Bronchial epithelial cell (primary cell): ENCODE results near the gene MEIS1. TPM values are rescaled to one million over a fixed set of nuclear protein-coding genes. Genes with fewer than 3 reads are reported as not detected.

Experiments used
- DNase-seq: peaks from one replicate; pipeline ENCODE4 v3.0.0-alpha.2; 2010; ENCODE audit warnings: low read depth
- FAIRE-seq: peaks from 2 replicates; lab custom pipeline; 2011; peaks lifted over from hg19 to GRCh38; lab: Jason Lieb, UNC
- H3K27me3 ChIP-seq: 2 replicates; pipeline ENCODE4 v1.5.1; 2011; ENCODE audit warnings: low read length; ENCODE audit not compliant: control insufficient read depth, insufficient read depth
- H3K36me3 ChIP-seq: 2 replicates; pipeline ENCODE4 v1.5.1; 2011; ENCODE audit warnings: low read length; ENCODE audit not compliant: control insufficient read depth, insufficient read depth
- H3K4me3 ChIP-seq: 2 replicates; pipeline ENCODE4 v1.5.1; 2011; ENCODE audit warnings: mild to moderate bottlenecking, low read depth, low read length, control low read depth
- total RNA-seq: library from RNA; depleted of rRNA; stranded (reverse); fragments of >200 nt; gene quantifications from 2 replicates; pipeline ENCODE4 v1.2.1, GENCODE V29; 2014
- TF ChIP-seq, protein P1 (sequence below): IDR thresholded peaks from 2 replicates; pipeline ENCODE4 v1.5.1; 2011; ENCODE audit warnings: mild to moderate bottlenecking, moderate library complexity, low read length, control low read depth, inconsistent platforms; ENCODE audit not compliant: insufficient read depth, severe bottlenecking

Gene MEIS1
- total RNA-seq, 1 donor from 2014 or later, result 28.4 TPM

DNA sequence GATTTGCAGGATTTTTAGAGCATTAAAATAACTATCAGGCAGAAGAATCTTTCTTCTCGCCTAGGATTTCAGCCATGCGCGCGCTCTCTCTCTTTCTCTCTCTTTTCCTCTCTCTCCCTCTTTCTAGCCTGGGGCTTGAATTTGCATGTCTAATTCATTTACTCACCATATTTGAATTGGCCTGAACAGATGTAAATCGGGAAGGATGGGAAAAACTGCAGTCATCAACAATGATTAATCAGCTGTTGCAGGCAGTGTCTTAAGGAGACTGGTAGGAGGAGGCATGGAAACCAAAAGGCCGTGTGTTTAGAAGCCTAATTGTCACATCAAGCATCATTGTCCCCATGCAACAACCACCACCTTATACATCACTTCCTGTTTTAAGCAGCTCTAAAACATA lies 137.0 kb downstream of the MEIS1 start:
- FAIRE-seq (no peak), DNase-seq (no peak)
- Histone ChIP-seq H3K4me3 (no peak overlapping the region), H3K27me3 (no peaks in the 10 kb centered on the region), H3K36me3 (peaks cover 6% of the 10 kb centered on the region)
- TF ChIP-seq, protein P1, sequence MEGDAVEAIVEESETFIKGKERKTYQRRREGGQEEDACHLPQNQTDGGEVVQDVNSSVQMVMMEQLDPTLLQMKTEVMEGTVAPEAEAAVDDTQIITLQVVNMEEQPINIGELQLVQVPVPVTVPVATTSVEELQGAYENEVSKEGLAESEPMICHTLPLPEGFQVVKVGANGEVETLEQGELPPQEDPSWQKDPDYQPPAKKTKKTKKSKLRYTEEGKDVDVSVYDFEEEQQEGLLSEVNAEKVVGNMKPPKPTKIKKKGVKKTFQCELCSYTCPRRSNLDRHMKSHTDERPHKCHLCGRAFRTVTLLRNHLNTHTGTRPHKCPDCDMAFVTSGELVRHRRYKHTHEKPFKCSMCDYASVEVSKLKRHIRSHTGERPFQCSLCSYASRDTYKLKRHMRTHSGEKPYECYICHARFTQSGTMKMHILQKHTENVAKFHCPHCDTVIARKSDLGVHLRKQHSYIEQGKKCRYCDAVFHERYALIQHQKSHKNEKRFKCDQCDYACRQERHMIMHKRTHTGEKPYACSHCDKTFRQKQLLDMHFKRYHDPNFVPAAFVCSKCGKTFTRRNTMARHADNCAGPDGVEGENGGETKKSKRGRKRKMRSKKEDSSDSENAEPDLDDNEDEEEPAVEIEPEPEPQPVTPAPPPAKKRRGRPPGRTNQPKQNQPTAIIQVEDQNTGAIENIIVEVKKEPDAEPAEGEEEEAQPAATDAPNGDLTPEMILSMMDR, result no peak

DNA sequence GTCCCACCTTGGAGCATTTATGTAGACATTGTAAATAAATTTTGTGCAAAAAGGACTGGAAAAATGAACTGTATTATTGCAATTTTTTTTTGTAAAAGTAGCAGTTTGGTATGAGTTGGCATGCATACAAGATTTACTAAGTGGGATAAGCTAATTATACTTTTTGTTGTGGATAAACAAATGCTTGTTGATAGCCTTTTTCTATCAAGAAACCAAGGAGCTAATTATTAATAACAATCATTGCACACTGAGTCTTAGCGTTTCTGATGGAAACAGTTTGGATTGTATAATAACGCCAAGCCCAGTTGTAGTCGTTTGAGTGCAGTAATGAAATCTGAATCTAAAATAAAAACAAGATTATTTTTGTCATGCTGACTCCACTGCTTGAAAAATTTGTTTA lies 137.5 kb downstream of the MEIS1 start:
- H3K4me3 ChIP-seq, result no peak overlapping the region
- DNase-seq (no peak), FAIRE-seq (no peak)
- H3K27me3 ChIP-seq, result peaks cover 2% of the 10 kb centered on the region
- H3K36me3 ChIP-seq, result peaks cover 6% of the 10 kb centered on the region
- TF ChIP-seq, protein P1, result no peak

DNA sequence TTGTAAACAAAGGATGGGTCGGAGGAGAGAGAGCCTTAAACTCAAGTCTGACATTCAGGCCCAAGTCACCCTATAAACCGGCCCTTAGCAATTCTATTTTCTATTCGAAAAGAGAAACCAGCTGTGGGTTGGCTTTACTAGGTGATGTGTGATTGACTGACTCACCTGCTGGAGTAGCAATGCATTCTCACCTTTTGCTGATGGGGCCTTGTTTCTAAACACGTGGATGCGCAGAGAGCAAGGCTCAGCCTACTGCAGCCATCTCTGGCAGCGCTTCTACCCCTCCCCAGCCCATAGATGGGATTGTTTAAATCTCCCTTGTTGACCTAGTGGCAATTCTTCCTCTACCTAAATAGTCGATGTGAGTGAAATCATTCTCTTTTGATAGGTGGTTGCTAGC lies 138.5 kb downstream of the MEIS1 start:
- Histone ChIP-seq H3K4me3 (no peak overlapping the region), H3K36me3 (peaks cover 6% of the 10 kb centered on the region), H3K27me3 (peaks cover 11% of the 10 kb centered on the region)
- DNase-seq (no peak), FAIRE-seq (no peak)
- TF ChIP-seq, protein P1, result no peak

DNA sequence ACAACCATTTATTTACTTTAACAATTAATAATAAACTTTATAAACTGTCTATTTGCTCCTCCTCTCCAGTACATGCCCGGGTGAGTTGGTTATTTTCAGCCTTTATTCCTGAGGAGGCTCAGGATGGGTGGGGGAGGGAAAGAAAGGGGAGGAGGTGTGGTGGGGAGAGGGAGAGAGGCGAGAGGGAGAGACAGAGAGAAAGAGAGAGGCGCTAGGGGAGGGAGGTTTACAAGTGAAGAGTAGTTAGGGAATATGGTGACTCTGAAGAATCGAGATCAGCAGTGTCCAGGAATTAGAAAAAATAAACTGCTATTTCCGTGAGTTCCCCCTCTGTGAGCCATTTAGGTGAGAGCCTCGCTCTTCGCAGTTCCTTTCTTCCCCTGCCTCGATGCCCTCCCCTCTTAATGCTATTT lies 138.9 kb downstream of the MEIS1 start:
- Histone ChIP-seq H3K36me3 (peaks cover 6% of the 10 kb centered on the region), H3K27me3 (peaks cover 11% of the 10 kb centered on the region), H3K4me3 (no peak overlapping the region)
- FAIRE-seq, result no peak
- DNase-seq, result no peak
- TF ChIP-seq, protein P1, result no peak

DNA sequence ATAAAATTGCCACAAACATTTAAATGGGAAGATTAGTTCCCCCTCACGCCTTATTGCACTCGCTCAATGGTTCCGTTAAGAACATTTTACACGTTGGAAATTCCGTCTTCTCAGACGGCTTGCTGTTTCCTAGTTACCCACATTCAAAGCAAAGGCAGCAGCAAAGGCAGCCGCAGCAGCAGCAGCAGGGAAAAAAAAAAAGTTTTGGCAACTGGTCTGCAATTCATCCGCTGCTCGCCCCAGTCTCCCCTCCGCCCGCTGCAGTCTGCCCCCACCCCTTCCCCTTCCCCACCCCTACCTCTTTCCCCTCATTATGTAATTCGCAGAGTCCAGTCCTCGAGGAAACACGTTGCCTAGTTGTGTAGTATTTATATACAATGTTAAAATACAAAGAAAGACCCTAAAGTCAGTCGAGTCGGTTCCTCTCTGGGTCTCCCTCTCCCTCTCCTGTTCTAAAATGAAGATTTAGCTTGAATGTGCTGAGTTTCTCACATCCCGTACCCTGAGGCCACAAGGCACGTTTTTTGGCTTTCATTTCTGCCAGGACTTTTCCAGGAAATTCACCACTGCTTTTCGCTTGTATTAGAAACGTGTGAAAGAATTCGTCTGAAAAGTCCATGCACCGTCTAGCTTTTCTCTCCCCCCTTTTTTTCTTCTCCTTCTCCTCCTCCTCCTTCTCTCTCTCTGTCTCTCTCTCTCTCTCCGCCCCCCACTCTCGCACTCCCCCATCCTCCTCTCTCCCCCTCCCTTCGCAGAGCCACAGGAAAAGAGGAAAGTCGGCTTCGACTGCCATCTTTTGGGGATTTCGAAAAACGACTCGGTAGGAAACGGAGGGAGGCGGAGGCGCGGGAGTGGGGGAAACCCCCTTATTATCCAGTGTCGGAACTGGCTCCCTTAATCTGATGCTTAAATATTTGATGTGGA lies 140.0 kb downstream of the MEIS1 start:
- Histone ChIP-seq H3K4me3 (peak overlapping the region; percentile 57), H3K27me3 (peaks cover 11% of the 10 kb centered on the region), H3K36me3 (peaks cover 6% of the 10 kb centered on the region)
- DNase-seq (peak; percentile 55), FAIRE-seq (no peak)
- TF ChIP-seq, protein P1, result peak; percentile 57
